Sigmoid colon (tissue), 7 donors: ENCODE measurements around the gene STK33. TPM values are rescaled to one million over a fixed set of nuclear protein-coding genes. Genes with fewer than 3 reads are reported as not detected.

ENCODE experiments used
- DNase-seq: peaks from one replicate; pipeline ENCODE4 v3.0.0-alpha.2; 2019
- H3K27ac ChIP-seq, 4 donors: fragments of 200-600 bp; sonication (generic); one replicate each; pipeline ENCODE4 v1.5.1; 2016 to 2019; ENCODE audit warnings: mild to moderate bottlenecking in 1 of 4
- H3K27me3 ChIP-seq, 3 donors: fragments of 200-600 bp; sonication (generic); one replicate each; pipeline ENCODE4 v1.5.1; 2019; ENCODE audit warnings: mild to moderate bottlenecking in 1 of 3
- H3K36me3 ChIP-seq, 4 donors: fragments of 200-600 bp; sonication (generic); one replicate each; pipeline ENCODE4 v1.5.1; 2016 to 2019
- H3K4me1 ChIP-seq, 4 donors: fragments of 200-600 bp; sonication (generic); one replicate each; pipeline ENCODE4 v1.5.1; 2017 to 2019
- H3K4me3 ChIP-seq, 4 donors: fragments of 200-600 bp; sonication (generic); one replicate each; pipeline ENCODE4 v1.5.1; 2017 to 2019; ENCODE audit warnings: mild to moderate bottlenecking in 2 of 4, moderate library complexity in 1 of 4
- H3K9me3 ChIP-seq, 4 donors: fragments of 200-600 bp in 3 of 4; sonication (generic) in 3 of 4; one replicate each; pipeline versions ENCODE4 v1.5.1 to v1.6.1; 2013 to 2019
- EP300 ChIP-seq, 4 donors: sonication (generic); formaldehyde crosslinking; IDR thresholded peaks; one replicate each; pipeline ENCODE4 v1.6.1; 2017; ENCODE audit warnings: antibody characterized with exemption in 4 of 4
- POLR2A ChIP-seq, 2 donors: fragments of 450-650 bp; IDR thresholded peaks; one replicate each; pipeline ENCODE4 v1.6.1; 2016; ENCODE audit warnings: antibody characterized with exemption in 2 of 2, mild to moderate bottlenecking in 2 of 2, moderate library complexity in 2 of 2
- POLR2AphosphoS5 ChIP-seq, 4 donors: sonication (generic); formaldehyde crosslinking; IDR thresholded peaks; one replicate each; pipeline ENCODE4 v1.6.1; 2017; ENCODE audit warnings: antibody characterized with exemption in 4 of 4
- WGBS, 2 donors: extraction: QIAGEN DNeasy Blood & Tissue Kit; methylation state at CpG; one replicate each; pipeline ENCODE4 v1.1.7; 2013; 5-methylcytosine and 5-hydroxymethylcytosine counted together
- intact Hi-C: fragments of 100-400 bp; cut with DNase I; formaldehyde crosslinking; loops from one replicate; pipeline ENCODE4 v1.15.1; 2023
- polyA plus RNA-seq, 3 donors: library from polyadenylated mRNA; stranded (reverse); fragments of 200-250 nt; gene quantifications; one replicate each; pipeline ENCODE4 v1.2.3, GENCODE V29; 2013
- total RNA-seq, 4 donors: library from RNA; depleted of rRNA; stranded (reverse); fragments of >200 nt; gene quantifications; one replicate each; pipeline ENCODE4 v1.1.0, GENCODE V29; 2016
- TF ChIP-seq, protein P1 (sequence below), 4 experiments: fragments of 450-650 bp in 3 of 4; fragments of 200-600 bp in 1 of 4; IDR thresholded peaks; one replicate each; pipeline ENCODE4 v1.5.1; 2016 to 2019; ENCODE audit warnings: antibody characterized with exemption in 4 of 4, mild to moderate bottlenecking in 3 of 4, moderate library complexity in 2 of 4
- donor health status: healthy with polysubstance abuse.
- donor health status: Bipolar disorder and iron deficiency.
- donor health status: healthy.

STK33 gene
- total and polyA plus RNA-seq, 7 donors: 2.0 to 23.8 (median 20.6) TPM; not detected in 2

DNA sequence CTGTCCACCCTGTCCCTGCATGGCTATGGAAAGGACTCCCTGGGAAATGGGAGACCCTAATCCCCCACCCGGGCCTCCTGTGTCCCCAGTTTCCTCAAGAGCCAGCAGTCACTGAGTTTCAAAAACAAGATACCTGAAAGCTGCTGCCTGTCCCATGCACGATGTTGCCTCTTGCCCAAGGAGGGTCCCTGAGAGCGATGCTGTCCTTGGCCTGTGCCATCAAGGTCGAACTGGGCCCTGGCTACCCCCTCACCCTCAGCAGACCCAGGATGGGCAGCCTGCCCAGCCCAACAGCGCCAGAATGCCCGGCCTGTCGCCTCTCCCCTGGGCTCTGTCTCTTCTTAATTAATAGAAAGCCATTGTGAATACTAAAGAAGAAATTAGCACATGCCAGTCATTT is 225.8 kb downstream of the STK33 start:
- intact Hi-C loops: no loop called here
- Histone ChIP-seq H3K36me3 (no peaks in the 10 kb centered on the region), H3K9me3 (no peaks in the 10 kb centered on the region), H3K27me3 (no peaks in the 10 kb centered on the region), H3K4me3 (no peak overlapping the region), H3K27ac (no peak overlapping the region), H3K4me1 (no peaks in the 10 kb centered on the region)
- DNase-seq: peak; percentile 24
- TF ChIP-seq POLR2A (IDR thresholded peaks at IDR 0.05): no peak
- TF ChIP-seq, protein P1, sequence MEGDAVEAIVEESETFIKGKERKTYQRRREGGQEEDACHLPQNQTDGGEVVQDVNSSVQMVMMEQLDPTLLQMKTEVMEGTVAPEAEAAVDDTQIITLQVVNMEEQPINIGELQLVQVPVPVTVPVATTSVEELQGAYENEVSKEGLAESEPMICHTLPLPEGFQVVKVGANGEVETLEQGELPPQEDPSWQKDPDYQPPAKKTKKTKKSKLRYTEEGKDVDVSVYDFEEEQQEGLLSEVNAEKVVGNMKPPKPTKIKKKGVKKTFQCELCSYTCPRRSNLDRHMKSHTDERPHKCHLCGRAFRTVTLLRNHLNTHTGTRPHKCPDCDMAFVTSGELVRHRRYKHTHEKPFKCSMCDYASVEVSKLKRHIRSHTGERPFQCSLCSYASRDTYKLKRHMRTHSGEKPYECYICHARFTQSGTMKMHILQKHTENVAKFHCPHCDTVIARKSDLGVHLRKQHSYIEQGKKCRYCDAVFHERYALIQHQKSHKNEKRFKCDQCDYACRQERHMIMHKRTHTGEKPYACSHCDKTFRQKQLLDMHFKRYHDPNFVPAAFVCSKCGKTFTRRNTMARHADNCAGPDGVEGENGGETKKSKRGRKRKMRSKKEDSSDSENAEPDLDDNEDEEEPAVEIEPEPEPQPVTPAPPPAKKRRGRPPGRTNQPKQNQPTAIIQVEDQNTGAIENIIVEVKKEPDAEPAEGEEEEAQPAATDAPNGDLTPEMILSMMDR (IDR thresholded peaks at IDR 0.05): no peak
- TF ChIP-seq POLR2AphosphoS5 (IDR thresholded peaks at IDR 0.05): no peak
- no peak for TF ChIP-seq EP300 (IDR thresholded peaks at IDR 0.05)
- 80 to 82% methylated on average over 7 of the region's 7 CpGs for WGBS, 2 donors

DNA sequence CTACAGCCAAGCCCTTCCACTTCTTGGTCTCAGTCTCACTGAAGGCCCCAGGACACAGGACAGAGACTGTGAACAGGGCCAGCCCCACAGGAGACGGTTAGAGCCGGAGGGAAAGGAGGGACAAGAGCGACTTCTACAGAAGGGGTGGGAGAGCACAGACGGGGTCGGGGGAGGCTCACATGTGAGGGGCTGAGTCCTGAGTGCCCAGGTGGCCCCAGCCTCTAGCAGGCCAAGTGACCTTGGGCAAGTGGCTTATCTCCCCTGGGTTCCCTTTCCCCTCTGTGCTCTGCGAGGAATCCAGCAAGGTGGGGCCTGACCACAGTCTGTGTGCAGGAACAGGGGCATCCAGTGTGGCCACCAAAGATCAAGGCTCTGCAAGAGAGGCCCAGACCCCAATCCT is 227.7 kb downstream of the STK33 start:
- 90 to 91% methylated on average over 6 of the region's 6 CpGs for WGBS, 2 donors
- Histone ChIP-seq H3K36me3 (no peaks in the 10 kb centered on the region), H3K27me3 (no peaks in the 10 kb centered on the region), H3K27ac (no peak overlapping the region), H3K9me3 (no peaks in the 10 kb centered on the region), H3K4me3 (no peak overlapping the region), H3K4me1 (no peaks in the 10 kb centered on the region)
- intact Hi-C loops: no loop called here
- no peak for TF ChIP-seq POLR2AphosphoS5 (IDR thresholded peaks at IDR 0.05)
- TF ChIP-seq, protein P1 (IDR thresholded peaks at IDR 0.05): no peak
- no peak for DNase-seq

- DNase-seq: no peak
- TF ChIP-seq POLR2AphosphoS5 (IDR thresholded peaks at IDR 0.05): no peak
- TF ChIP-seq EP300 (IDR thresholded peaks at IDR 0.05): no peak
- TF ChIP-seq POLR2A (IDR thresholded peaks at IDR 0.05): no peak
- TF ChIP-seq, protein P1 (IDR thresholded peaks at IDR 0.05): no peak
- Histone ChIP-seq H3K27ac (no peak overlapping the region), H3K27me3 (no peaks in the 10 kb centered on the region), H3K9me3 (no peaks in the 10 kb centered on the region), H3K4me3 (no peak overlapping the region), H3K36me3 (no peaks in the 10 kb centered on the region), H3K4me1 (no peaks in the 10 kb centered on the region)
- intact Hi-C loops: no loop called here
- WGBS, 2 donors: 66 to 78% methylated on average over 11 of the region's 11 CpGs
These were observed 228.6 kb downstream of the STK33 start for GRCh38 chr11:8365216-8365941.

GRCh38 chr11:8363921-8364320 is 230.1 kb downstream of the STK33 start:
- Histone ChIP-seq H3K4me3 (no peak overlapping the region), H3K4me1 (no peaks in the 10 kb centered on the region), H3K9me3 (no peaks in the 10 kb centered on the region), H3K36me3 (no peaks in the 10 kb centered on the region), H3K27ac (no peak overlapping the region), H3K27me3 (no peaks in the 10 kb centered on the region)
- DNase-seq: no peak
- TF ChIP-seq EP300 (IDR thresholded peaks at IDR 0.05) (no peak), POLR2A (IDR thresholded peaks at IDR 0.05) (no peak), POLR2AphosphoS5 (IDR thresholded peaks at IDR 0.05) (no peak)
- TF ChIP-seq, protein P1 (IDR thresholded peaks at IDR 0.05): no peak
- WGBS, 2 donors: 78 to 86% methylated on average over 15 of the region's 15 CpGs
- intact Hi-C loops: no loop called here

DNA sequence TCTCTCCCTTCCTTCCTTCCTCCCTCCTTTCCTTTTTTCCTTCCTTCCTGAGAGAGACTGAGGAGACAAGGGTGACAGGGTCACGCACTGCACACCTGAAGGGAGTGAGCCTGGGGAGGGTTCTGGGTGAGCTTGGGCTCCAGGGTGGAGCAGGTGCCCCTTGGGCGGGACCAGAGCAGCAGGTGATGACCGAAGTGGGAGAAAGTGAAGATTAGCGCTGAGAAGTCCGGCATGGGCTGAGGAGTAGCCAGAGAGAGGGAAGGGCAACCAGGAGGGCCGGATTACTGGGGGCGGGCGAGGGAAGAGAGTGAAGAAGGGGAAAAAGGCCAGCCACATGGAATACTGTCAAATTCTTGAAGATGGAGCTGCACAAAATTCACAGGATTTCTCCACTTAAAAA is 231.1 kb downstream of the STK33 start:
- DNase-seq: no peak
- no peaks in the 10 kb centered on the region for H3K36me3 ChIP-seq
- H3K4me3 ChIP-seq: no peak overlapping the region
- TF ChIP-seq, protein P1 (IDR thresholded peaks at IDR 0.05): no peak
- TF ChIP-seq EP300 (IDR thresholded peaks at IDR 0.05) (no peak), POLR2A (IDR thresholded peaks at IDR 0.05) (no peak), POLR2AphosphoS5 (IDR thresholded peaks at IDR 0.05) (no peak)
- no peaks in the 10 kb centered on the region for H3K9me3 ChIP-seq
- WGBS, 2 donors: 63 to 77% methylated on average over 8 of the region's 8 CpGs
- no peak overlapping the region for H3K27ac ChIP-seq
- no peaks in the 10 kb centered on the region for H3K27me3 ChIP-seq
- no peaks in the 10 kb centered on the region for H3K4me1 ChIP-seq
- intact Hi-C loops: no loop called here
